ENCODE data around the gene NMNAT3.
"Not testable (repeated sequence)": the region's sequence is repeated elsewhere in the genome, so short reads cannot be mapped to it uniquely, and the experiment has no call there.

The NMNAT3 gene

GRCh38 chr3:139587797-139588196 is 90.0 kb downstream of the NMNAT3 start:
- Histone ChIP-seq H3K36me3 (ENCODE audit: insufficient read depth, low read length) (no peaks in the 10 kb centered on the region), H3K79me2 (ENCODE audit: insufficient read depth, low read length) (no peaks in the 10 kb centered on the region), H4K20me1 (ENCODE audit: insufficient read depth, low read length, poor library complexity, severe bottlenecking) (no peaks in the 10 kb centered on the region), H2AFZ (ENCODE audit: low read length) (no peak overlapping the region), H3K9me2 (replicated peaks; ENCODE audit: low read depth, low read length) (no peaks in the 10 kb centered on the region), H3K4me3 (ENCODE audit: low read length, poor library complexity, severe bottlenecking) (no peak overlapping the region), H3K27me3 (ENCODE audit: insufficient read depth, low read length, poor library complexity, severe bottlenecking) (no peaks in the 10 kb centered on the region), H3K4me2 (ENCODE audit: low read depth, low read length, poor library complexity, severe bottlenecking) (no peak overlapping the region), H3K9me3 (ENCODE audit: insufficient read depth, low read depth, low read length) (no peaks in the 10 kb centered on the region), H3K9ac (ENCODE audit: low read depth, low read length, poor library complexity, severe bottlenecking) (no peak overlapping the region), H3F3A (ENCODE audit: low read depth) (no peaks in the 10 kb centered on the region), H3K4me1 (ENCODE audit: insufficient read depth, low read length, poor library complexity, severe bottlenecking) (no peaks in the 10 kb centered on the region)
- TF ChIP-seq CTCF (conservative IDR thresholded peaks at IDR 0.05; ENCODE audit: low read length) (no peak), EZH2phosphoT487 (IDR thresholded peaks at IDR 0.05; ENCODE audit: borderline replicate concordance) (no peak)

GRCh38 chr3:139586420-139587017 is 91.3 kb downstream of the NMNAT3 start:
- H3K27me3 ChIP-seq (ENCODE audit: insufficient read depth, low read length, poor library complexity, severe bottlenecking) = no peaks in the 10 kb centered on the region
- H4K20me1 ChIP-seq (ENCODE audit: insufficient read depth, low read length, poor library complexity, severe bottlenecking) = no peaks in the 10 kb centered on the region
- no peak overlapping the region for H3K9ac ChIP-seq (ENCODE audit: low read depth, low read length, poor library complexity, severe bottlenecking)
- no peak for TF ChIP-seq EZH2phosphoT487 (IDR thresholded peaks at IDR 0.05; ENCODE audit: borderline replicate concordance)
- no peak for TF ChIP-seq CTCF (conservative IDR thresholded peaks at IDR 0.05; ENCODE audit: low read length)
- no peaks in the 10 kb centered on the region for H3K79me2 ChIP-seq (ENCODE audit: insufficient read depth, low read length)
- H3K4me1 ChIP-seq (ENCODE audit: insufficient read depth, low read length, poor library complexity, severe bottlenecking) = no peaks in the 10 kb centered on the region
- no peak overlapping the region for H3K4me2 ChIP-seq (ENCODE audit: low read depth, low read length, poor library complexity, severe bottlenecking)
- H3K36me3 ChIP-seq (ENCODE audit: insufficient read depth, low read length) = no peaks in the 10 kb centered on the region
- H3K4me3 ChIP-seq (ENCODE audit: low read length, poor library complexity, severe bottlenecking) = no peak overlapping the region
- H3K9me3 ChIP-seq (ENCODE audit: insufficient read depth, low read depth, low read length) = no peaks in the 10 kb centered on the region
- no peaks in the 10 kb centered on the region for H3K9me2 ChIP-seq (replicated peaks; ENCODE audit: low read depth, low read length)
- H2AFZ ChIP-seq (ENCODE audit: low read length) = no peak overlapping the region
- H3F3A ChIP-seq (ENCODE audit: low read depth) = no peaks in the 10 kb centered on the region

- no peak overlapping the region for H3K9ac ChIP-seq (ENCODE audit: low read depth, low read length, poor library complexity, severe bottlenecking)
- H3K4me2 ChIP-seq (ENCODE audit: low read depth, low read length, poor library complexity, severe bottlenecking) = no peak overlapping the region
- no peaks in the 10 kb centered on the region for H4K20me1 ChIP-seq (ENCODE audit: insufficient read depth, low read length, poor library complexity, severe bottlenecking)
- no peaks in the 10 kb centered on the region for H3K9me3 ChIP-seq (ENCODE audit: insufficient read depth, low read depth, low read length)
- H3F3A ChIP-seq (ENCODE audit: low read depth) = no peaks in the 10 kb centered on the region
- no peak overlapping the region for H2AFZ ChIP-seq (ENCODE audit: low read length)
- H3K27me3 ChIP-seq (ENCODE audit: insufficient read depth, low read length, poor library complexity, severe bottlenecking) = no peaks in the 10 kb centered on the region
- H3K9me2 ChIP-seq (replicated peaks; ENCODE audit: low read depth, low read length) = no peaks in the 10 kb centered on the region
- H3K36me3 ChIP-seq (ENCODE audit: insufficient read depth, low read length) = no peaks in the 10 kb centered on the region
- no peaks in the 10 kb centered on the region for H3K79me2 ChIP-seq (ENCODE audit: insufficient read depth, low read length)
- no peak overlapping the region for H3K4me3 ChIP-seq (ENCODE audit: low read length, poor library complexity, severe bottlenecking)
- TF ChIP-seq EZH2phosphoT487 (IDR thresholded peaks at IDR 0.05; ENCODE audit: borderline replicate concordance) = no peak
- TF ChIP-seq CTCF (conservative IDR thresholded peaks at IDR 0.05; ENCODE audit: low read length) = no peak
- no peaks in the 10 kb centered on the region for H3K4me1 ChIP-seq (ENCODE audit: insufficient read depth, low read length, poor library complexity, severe bottlenecking)
Observed at GRCh38 chr3:139585820-139586219, 92.0 kb downstream of the NMNAT3 start.

GRCh38 chr3:139583651-139584050 is 94.1 kb downstream of the NMNAT3 start:
- H3K4me2 ChIP-seq (ENCODE audit: low read depth, low read length, poor library complexity, severe bottlenecking); H3K9ac ChIP-seq (ENCODE audit: low read depth, low read length, poor library complexity, severe bottlenecking); H3K36me3 ChIP-seq (ENCODE audit: insufficient read depth, low read length); H3K9me2 ChIP-seq (replicated peaks; ENCODE audit: low read depth, low read length); H3K4me1 ChIP-seq (ENCODE audit: insufficient read depth, low read length, poor library complexity, severe bottlenecking); H2AFZ ChIP-seq (ENCODE audit: low read length); H3K79me2 ChIP-seq (ENCODE audit: insufficient read depth, low read length); H3K9me3 ChIP-seq (ENCODE audit: insufficient read depth, low read depth, low read length); H3K4me3 ChIP-seq (ENCODE audit: low read length, poor library complexity, severe bottlenecking); H3F3A ChIP-seq (ENCODE audit: low read depth); H3K27me3 ChIP-seq (ENCODE audit: insufficient read depth, low read length, poor library complexity, severe bottlenecking); H4K20me1 ChIP-seq (ENCODE audit: insufficient read depth, low read length, poor library complexity, severe bottlenecking): not testable (repeated sequence)

Data from Loucy (cell line).